SK-N-SH (cell line): ENCODE results near the gene WWOX. TPM values are rescaled to one million over a fixed set of nuclear protein-coding genes. Genes with fewer than 3 reads are reported as not detected.

ENCODE experiments used
- CTCF ChIA-PET: fragments of 300-600, 350-600 bp; formaldehyde crosslinking; extraction: SDS; loops from one replicate; lab custom pipeline; 2021; lab: Yijun Ruan, JAX
- POLR2A ChIA-PET: fragments of 350-600 bp; sonication (Branson Sonifier 250); formaldehyde crosslinking; extraction: SDS; loops from one replicate; lab custom pipeline; 2020; ENCODE audit warnings: antibody characterized with exemption, inconsistent platforms; lab: Yijun Ruan, JAX
- DNase-seq: peaks from one replicate; pipeline ENCODE4 v3.0.0; 2012
- H2AFZ ChIP-seq: fragments of 200-600 bp; sonication (generic); 2 replicates; pipeline ENCODE4 v1.8.1; 2016; ENCODE audit warnings: antibody characterized with exemption, mild to moderate bottlenecking, low read depth
- H3F3A ChIP-seq: fragments of 200-600 bp; sonication (generic); replicated peaks from 2 replicates; pipeline ENCODE3; 2016; ENCODE audit warnings: antibody characterized with exemption, mild to moderate bottlenecking; ENCODE audit not compliant: insufficient read depth
- H3K27ac ChIP-seq, 2 experiments: fragments of 200-500 bp in 1 of 2; fragments of 200-600 bp in 1 of 2; sonication (Bioruptor generic) in 1 of 2; sonication (generic), shearing (Covaris generic) in 1 of 2; 2 replicates each; pipeline versions ENCODE4 v1.5.1 to v1.6.1; 2014 to 2016; ENCODE audit warnings: low read depth in 2 of 2, inconsistent platforms in 1 of 2, low read length in 1 of 2, mild to moderate bottlenecking in 1 of 2, mixed read lengths in 1 of 2
- H3K27me3 ChIP-seq: fragments of 200-600 bp; sonication (generic), shearing (Covaris generic); 2 replicates; pipeline ENCODE4 v1.6.1; 2016; ENCODE audit warnings: mixed run types; ENCODE audit not compliant: insufficient read depth
- H3K36me3 ChIP-seq, 2 experiments: fragments of 200-500 bp in 1 of 2; fragments of 200-600 bp in 1 of 2; sonication (Bioruptor generic) in 1 of 2; sonication (generic) in 1 of 2; replicated peaks in 1 of 2; 2 replicates each; pipeline versions ENCODE3 to v1.5.1; 2014 to 2016; ENCODE audit warnings: low read length in 1 of 2, mild to moderate bottlenecking in 1 of 2; ENCODE audit not compliant: insufficient read depth in 2 of 2, control insufficient read depth in 1 of 2
- H3K4me1 ChIP-seq, 2 experiments: fragments of 200-500 bp in 1 of 2; fragments of 200-600 bp in 1 of 2; sonication (Bioruptor generic) in 1 of 2; sonication (generic), shearing (Covaris generic) in 1 of 2; 2 replicates each; pipeline versions ENCODE4 v1.5.1 to v1.6.1; 2014 to 2016; ENCODE audit warnings: low read depth in 1 of 2, low read length in 1 of 2, mixed run types in 1 of 2; ENCODE audit not compliant: insufficient read depth in 2 of 2, control insufficient read depth in 1 of 2
- H3K4me2 ChIP-seq: fragments of 200-600 bp; sonication (generic), shearing (Covaris generic); 2 replicates; pipeline ENCODE4 v1.6.1; 2017; ENCODE audit warnings: mixed run types
- H3K4me3 ChIP-seq, 2 experiments: fragments of 200-500 bp in 1 of 2; fragments of 200-600 bp in 1 of 2; sonication (Bioruptor generic) in 1 of 2; sonication (generic), shearing (Covaris generic) in 1 of 2; 2 replicates each; pipeline versions ENCODE4 v1.5.1 to v1.8.1; 2014 to 2016; ENCODE audit warnings: low read depth in 2 of 2, inconsistent platforms in 1 of 2, low read length in 1 of 2, mild to moderate bottlenecking in 1 of 2, mixed read lengths in 1 of 2, moderate library complexity in 1 of 2
- H3K79me2 ChIP-seq: fragments of 200-600 bp; sonication (generic); 2 replicates; pipeline ENCODE4 v1.8.1; 2017; ENCODE audit warnings: mild to moderate bottlenecking; ENCODE audit not compliant: insufficient read depth
- H3K9ac ChIP-seq: fragments of 200-600 bp; sonication (generic); 2 replicates; pipeline ENCODE4 v1.6.1; 2017; ENCODE audit warnings: mixed run types
- H3K9me2 ChIP-seq: fragments of 200-600 bp; sonication (generic); 2 replicates; pipeline ENCODE4 v1.6.1; 2017; ENCODE audit warnings: mixed run types
- H3K9me3 ChIP-seq: fragments of 200-600 bp; sonication (generic); 2 replicates; pipeline ENCODE4 v1.6.1; 2017; ENCODE audit warnings: mixed run types, mild to moderate bottlenecking, moderate library complexity
- H4K20me1 ChIP-seq: fragments of 200-600 bp; sonication (generic); 2 replicates; pipeline ENCODE4 v1.6.1; 2017; ENCODE audit warnings: mild to moderate bottlenecking, mixed run types; ENCODE audit not compliant: insufficient read depth
- CHD2 ChIP-seq: fragments of 150-350 bp; IDR thresholded peaks from 2 replicates; pipeline ENCODE4 v1.6.1; 2018; ENCODE audit warnings: low read length; ENCODE audit not compliant: partially characterized antibody
- CTCF ChIP-seq: fragments of 200-600 bp; sonication (generic); IDR thresholded peaks from 2 replicates; pipeline ENCODE4 v1.6.1; 2017; ENCODE audit warnings: antibody characterized with exemption, mild to moderate bottlenecking, moderate library complexity
- MAX ChIP-seq: IDR thresholded peaks from 2 replicates; pipeline ENCODE4 v1.4.0; 2012; ENCODE audit warnings: low read depth
- MEF2A ChIP-seq: IDR thresholded peaks from 2 replicates; pipeline ENCODE4 v1.4.0; 2012; ENCODE audit warnings: low read depth, borderline replicate concordance
- NRF1 ChIP-seq: IDR thresholded peaks from 2 replicates; pipeline ENCODE4 v1.6.1; 2012; ENCODE audit warnings: low read depth, mild to moderate bottlenecking, low read length
- PBX3 ChIP-seq: IDR thresholded peaks from 2 replicates; pipeline ENCODE4; 2012
- RAD21 ChIP-seq: IDR thresholded peaks from 2 replicates; pipeline ENCODE4 v1.6.1; 2012; ENCODE audit warnings: mild to moderate bottlenecking, low read length
- REST ChIP-seq: IDR thresholded peaks from 2 replicates; pipeline ENCODE4 v1.6.1; 2012; ENCODE audit warnings: mild to moderate bottlenecking, low read depth, low read length, moderate library complexity
- RXRA ChIP-seq: IDR thresholded peaks from 2 replicates; pipeline ENCODE4 v1.4.0; 2012; ENCODE audit warnings: low read depth, mild to moderate bottlenecking, borderline replicate concordance
- SIN3A ChIP-seq: IDR thresholded peaks from 2 replicates; pipeline ENCODE4 v1.6.1; 2012; ENCODE audit warnings: low read depth, mild to moderate bottlenecking, low read length, moderate library complexity, borderline replicate concordance
- USF1 ChIP-seq: IDR thresholded peaks from 2 replicates; pipeline ENCODE4 v1.4.0; 2012; ENCODE audit warnings: low read depth, borderline replicate concordance
- USF2 ChIP-seq: fragments of 150-350 bp; IDR thresholded peaks from 2 replicates; pipeline ENCODE4 v1.6.1; 2017; ENCODE audit warnings: antibody characterized with exemption, low read length, low read depth, borderline replicate concordance
- ZBTB33 ChIP-seq: IDR thresholded peaks from 2 replicates; pipeline ENCODE4 v1.4.0; 2012; ENCODE audit warnings: low read depth, borderline replicate concordance
- WGBS: methylation state at CpG from one replicate; pipeline ENCODE4 v1.1.6; 2017; ENCODE audit warnings: low lambda C conversion rate; 5-methylcytosine and 5-hydroxymethylcytosine counted together
- polyA plus RNA-seq, 3 experiments: library from polyadenylated mRNA; depleted of rRNA; stranded (reverse); fragments of >200 nt; gene quantifications; 2 replicates each; pipeline ENCODE4 v1.2.3, GENCODE V29; 2012

Gene WWOX
- polyA plus RNA-seq, 1 of the 3 experiments (the other 2 are of a cell fraction) = 10.8 TPM

GRCh38 chr16:78235876-78236275, 136.4 kb downstream of the WWOX start:
- no peaks in the 10 kb centered on the region for H3F3A ChIP-seq
- WGBS = 43% methylated on average over 4 of the region's 4 CpGs
- no peak overlapping the region for H3K4me2 ChIP-seq
- no peak overlapping the region for H3K4me3 ChIP-seq
- no peaks in the 10 kb centered on the region for H3K27me3 ChIP-seq
- H3K4me1 ChIP-seq = no peaks in the 10 kb centered on the region
- CTCF ChIA-PET = interaction anchor here (0.6 to 2.0 kb wide), 13 partner anchors 9 to 202 kb away, joined by 3 to 6 read pairs (median 3); no protein-coding TSS in a partner anchor
- no peaks in the 10 kb centered on the region for H3K9me3 ChIP-seq
- TF ChIP-seq PBX3 = no peak
- no peak for TF ChIP-seq MAX
- no peak for TF ChIP-seq RXRA
- TF ChIP-seq ZBTB33 = no peak
- TF ChIP-seq USF2 = no peak
- no peak for TF ChIP-seq NRF1
- TF ChIP-seq SIN3A = no peak
- no peak for TF ChIP-seq USF1
- no peak for TF ChIP-seq CHD2
- no peak for TF ChIP-seq CTCF
- TF ChIP-seq MEF2A = no peak
- no peak for TF ChIP-seq RAD21
- no peak for TF ChIP-seq REST
- POLR2A ChIA-PET = no interaction called here
- no peak overlapping the region for H3K27ac ChIP-seq
- H3K79me2 ChIP-seq = no peaks in the 10 kb centered on the region; the same call in 1 of the 2 replicates
- no peak overlapping the region for H3K9ac ChIP-seq
- no peak overlapping the region for H2AFZ ChIP-seq
- H4K20me1 ChIP-seq = no peaks in the 10 kb centered on the region
- no peaks in the 10 kb centered on the region for H3K36me3 ChIP-seq
- H3K9me2 ChIP-seq = no peaks in the 10 kb centered on the region
- DNase-seq = no peak
